HUES48 (cell line): ENCODE measurements around the gene HDAC4.

Experiments
- H3K27ac ChIP-seq: one replicate; pipeline ENCODE4 v1.7.0; 2013; ENCODE audit warnings: low read depth, low read length, inconsistent platforms
- H3K27me3 ChIP-seq: 2 replicates; pipeline ENCODE4 v1.6.1; 2013; ENCODE audit warnings: mild to moderate bottlenecking, low read length; ENCODE audit not compliant: control insufficient read depth, insufficient read depth
- H3K36me3 ChIP-seq: 2 replicates; pipeline ENCODE4 v1.6.1; 2013; ENCODE audit warnings: low read length; ENCODE audit not compliant: control insufficient read depth, insufficient read depth
- H3K4me1 ChIP-seq: 2 replicates; pipeline ENCODE4 v1.6.1; 2013; ENCODE audit warnings: mild to moderate bottlenecking, low read length; ENCODE audit not compliant: control insufficient read depth, insufficient read depth
- H3K4me3 ChIP-seq: 2 replicates; pipeline ENCODE4 v1.5.1; 2013; ENCODE audit warnings: mild to moderate bottlenecking, low read depth, low read length
- H3K9ac ChIP-seq: 2 replicates; pipeline ENCODE4 v1.6.1; 2013; ENCODE audit warnings: mild to moderate bottlenecking, low read depth, low read length, moderate library complexity
- H3K9me3 ChIP-seq: 2 replicates; pipeline ENCODE4 v1.6.1; 2013; ENCODE audit warnings: low read length; ENCODE audit not compliant: control insufficient read depth, insufficient read depth

HDAC4 gene

DNA sequence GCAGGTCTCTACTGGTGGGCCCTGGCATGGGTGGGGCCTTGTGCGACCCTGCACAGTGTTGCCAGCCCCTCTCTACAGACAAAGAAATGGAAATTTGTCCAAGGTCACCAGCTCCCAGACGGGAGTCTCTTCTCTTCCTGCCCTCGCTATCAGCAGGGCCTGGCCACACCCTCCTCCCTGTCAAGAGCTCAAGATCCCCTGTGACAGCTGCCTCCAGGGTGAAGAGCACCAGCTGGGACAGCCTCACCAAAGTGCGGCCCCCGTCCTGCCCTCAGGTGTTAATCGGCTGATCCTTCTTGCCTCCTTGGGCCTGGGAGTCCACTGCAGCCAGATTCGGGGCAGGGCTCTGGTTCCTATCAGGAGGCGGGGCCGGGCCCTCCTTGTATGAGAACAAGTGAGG lies 293.9 kb downstream of the HDAC4 start:
- H3K27ac ChIP-seq = no peak overlapping the region
- no peaks in the 10 kb centered on the region for H3K9me3 ChIP-seq
- H3K36me3 ChIP-seq = peaks cover 42% of the 10 kb centered on the region
- no peak overlapping the region for H3K4me3 ChIP-seq
- H3K9ac ChIP-seq = no peak overlapping the region
- H3K27me3 ChIP-seq = no peaks in the 10 kb centered on the region
- H3K4me1 ChIP-seq = no peaks in the 10 kb centered on the region

- Histone ChIP-seq H3K27me3 (no peaks in the 10 kb centered on the region), H3K36me3 (peaks cover 41% of the 10 kb centered on the region), H3K9me3 (no peaks in the 10 kb centered on the region), H3K4me3 (no peak overlapping the region), H3K4me1 (no peaks in the 10 kb centered on the region), H3K27ac (no peak overlapping the region), H3K9ac (no peak overlapping the region)
Measured at GRCh38 chr2:239106314-239106908, 294.4 kb downstream of the HDAC4 start.

DNA sequence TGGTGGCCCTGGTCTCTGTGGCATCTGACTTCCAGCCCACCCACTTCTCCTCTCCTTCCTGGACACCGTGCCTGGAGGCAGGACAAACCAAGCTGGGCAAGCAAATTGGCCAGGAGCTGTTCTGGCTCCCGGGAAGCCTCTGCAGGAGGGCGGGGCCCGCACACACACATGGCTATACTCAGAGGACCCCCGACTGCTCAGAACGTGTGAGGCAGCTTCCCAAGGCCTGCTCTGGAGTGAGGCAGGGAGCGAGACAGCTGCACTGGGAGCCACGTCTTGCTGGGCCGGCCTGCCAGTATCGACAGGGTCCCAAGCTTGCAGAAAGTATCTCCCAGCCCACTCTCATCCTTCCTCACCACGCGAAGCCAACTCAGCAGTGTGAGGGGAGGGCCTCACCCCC lies 295.6 kb downstream of the HDAC4 start:
- Histone ChIP-seq H3K4me1 (no peaks in the 10 kb centered on the region), H3K36me3 (peaks cover 39% of the 10 kb centered on the region), H3K27ac (no peak overlapping the region), H3K27me3 (no peaks in the 10 kb centered on the region), H3K9ac (no peak overlapping the region), H3K9me3 (no peaks in the 10 kb centered on the region), H3K4me3 (no peak overlapping the region)

- H3K36me3 ChIP-seq = peaks cover 39% of the 10 kb centered on the region
- H3K27me3 ChIP-seq = no peaks in the 10 kb centered on the region
- no peak overlapping the region for H3K9ac ChIP-seq
- H3K4me1 ChIP-seq = no peaks in the 10 kb centered on the region
- no peak overlapping the region for H3K4me3 ChIP-seq
- H3K9me3 ChIP-seq = no peaks in the 10 kb centered on the region
- H3K27ac ChIP-seq = no peak overlapping the region
Measured at GRCh38 chr2:239104800-239105199, 296.0 kb downstream of the HDAC4 start.

DNA sequence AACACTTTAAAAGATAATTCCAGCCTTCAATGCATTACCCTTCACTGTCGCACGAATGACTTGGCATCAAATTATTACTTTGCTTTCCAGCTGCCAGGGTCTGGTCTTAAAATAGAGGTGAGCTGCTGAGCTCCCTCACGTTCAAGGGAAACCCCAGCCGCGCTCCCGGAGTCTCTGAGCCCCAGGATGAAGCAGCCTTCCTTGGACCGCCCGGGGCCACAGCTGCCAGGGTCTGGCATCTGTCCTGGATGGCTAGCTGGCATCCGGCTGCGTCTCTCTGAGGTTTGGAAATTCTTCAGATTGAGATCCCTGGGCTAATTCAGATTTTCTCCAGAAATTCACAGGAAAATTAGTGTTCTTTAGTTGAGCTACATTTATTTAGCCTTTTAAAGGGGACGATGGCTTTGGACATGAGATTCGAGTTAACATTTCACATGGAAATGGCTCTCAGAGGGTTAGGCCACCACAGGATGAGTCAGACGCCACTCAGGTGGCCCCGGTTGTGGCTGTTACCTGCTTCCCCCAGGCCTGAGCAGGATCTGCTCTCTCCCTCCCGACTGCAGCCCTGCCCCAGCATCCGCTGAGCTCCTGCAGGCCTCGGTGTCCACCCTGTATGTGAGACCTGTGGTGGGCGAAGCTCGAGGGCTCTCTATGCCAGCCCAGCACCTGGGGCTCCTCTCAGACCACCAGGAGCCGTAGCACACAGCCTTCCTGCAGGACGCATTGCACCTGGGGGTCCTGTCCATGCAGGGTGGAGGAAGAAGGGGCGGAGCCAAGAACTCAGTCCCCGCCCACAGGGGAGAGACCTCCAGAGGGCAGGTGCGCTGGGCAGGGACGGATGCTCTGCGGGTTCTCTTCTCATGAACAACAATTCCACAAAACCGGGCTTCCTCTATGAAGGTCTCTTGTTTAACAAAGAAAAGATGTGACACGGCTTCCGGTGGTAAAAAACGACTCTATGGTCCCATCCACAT lies 297.4 kb downstream of the HDAC4 start:
- Histone ChIP-seq H3K9ac (no peak overlapping the region), H3K36me3 (peaks cover 32% of the 10 kb centered on the region), H3K27ac (no peak overlapping the region), H3K27me3 (no peaks in the 10 kb centered on the region), H3K4me1 (no peaks in the 10 kb centered on the region), H3K9me3 (no peaks in the 10 kb centered on the region), H3K4me3 (no peak overlapping the region)

DNA sequence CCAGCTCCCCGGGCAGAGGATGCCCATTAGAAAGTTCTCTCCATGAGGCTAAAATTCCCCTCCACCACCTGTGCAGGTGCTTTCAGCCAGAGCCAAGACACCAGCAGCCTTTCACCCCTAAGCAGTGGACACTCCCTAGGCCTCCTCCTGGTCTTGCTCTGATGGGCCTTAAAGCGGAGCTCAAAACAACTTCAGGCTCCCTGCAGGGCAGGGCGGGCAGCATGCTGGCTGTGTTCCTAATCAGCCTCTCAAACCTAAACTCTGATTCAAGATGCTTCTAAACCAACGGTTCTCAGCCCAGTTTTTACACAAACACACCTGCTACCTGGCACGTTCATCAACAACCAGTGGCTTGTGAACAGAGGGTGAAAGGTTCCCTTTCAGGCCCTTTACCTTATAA lies 298.6 kb downstream of the HDAC4 start:
- H3K27ac ChIP-seq = no peak overlapping the region
- H3K27me3 ChIP-seq = no peaks in the 10 kb centered on the region
- H3K9ac ChIP-seq = no peak overlapping the region
- peaks cover 36% of the 10 kb centered on the region for H3K36me3 ChIP-seq
- no peaks in the 10 kb centered on the region for H3K9me3 ChIP-seq
- no peaks in the 10 kb centered on the region for H3K4me1 ChIP-seq
- no peak overlapping the region for H3K4me3 ChIP-seq

GRCh38 chr2:239101807-239102206 lies 299.0 kb downstream of the HDAC4 start:
- Histone ChIP-seq H3K36me3 (peaks cover 36% of the 10 kb centered on the region), H3K27ac (no peak overlapping the region), H3K27me3 (no peaks in the 10 kb centered on the region), H3K4me1 (no peaks in the 10 kb centered on the region), H3K9me3 (no peaks in the 10 kb centered on the region), H3K9ac (no peak overlapping the region), H3K4me3 (no peak overlapping the region)

- Histone ChIP-seq H3K27ac (no peak overlapping the region), H3K9ac (no peak overlapping the region), H3K9me3 (no peaks in the 10 kb centered on the region), H3K4me3 (no peak overlapping the region), H3K4me1 (no peaks in the 10 kb centered on the region), H3K36me3 (peaks cover 36% of the 10 kb centered on the region), H3K27me3 (no peaks in the 10 kb centered on the region)
Measured at GRCh38 chr2:239101071-239101470, 299.7 kb downstream of the HDAC4 start.

DNA sequence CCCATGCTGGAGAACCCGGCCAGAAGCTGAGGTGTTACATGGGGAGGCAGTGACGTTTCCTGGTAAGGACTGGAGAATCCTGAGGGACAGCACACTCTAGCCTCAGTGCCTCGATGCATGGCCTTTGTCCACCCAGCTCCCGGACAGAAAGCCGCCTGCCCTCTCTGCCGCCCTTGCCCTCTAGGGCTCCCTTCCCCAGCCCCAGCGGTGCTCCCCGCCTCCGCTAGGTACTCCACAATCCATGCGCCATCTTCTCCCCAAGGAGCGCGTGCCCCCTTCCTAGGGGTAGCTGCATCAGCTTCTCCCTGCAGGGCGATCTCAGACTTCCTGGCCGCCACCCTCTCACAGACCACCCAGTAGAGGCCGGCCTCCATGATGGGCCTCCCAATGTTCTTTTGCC lies 301.3 kb downstream of the HDAC4 start:
- Histone ChIP-seq H3K4me3 (no peak overlapping the region), H3K4me1 (no peaks in the 10 kb centered on the region), H3K9ac (no peak overlapping the region), H3K27ac (no peak overlapping the region), H3K27me3 (no peaks in the 10 kb centered on the region), H3K36me3 (peaks cover 30% of the 10 kb centered on the region), H3K9me3 (no peaks in the 10 kb centered on the region)

DNA sequence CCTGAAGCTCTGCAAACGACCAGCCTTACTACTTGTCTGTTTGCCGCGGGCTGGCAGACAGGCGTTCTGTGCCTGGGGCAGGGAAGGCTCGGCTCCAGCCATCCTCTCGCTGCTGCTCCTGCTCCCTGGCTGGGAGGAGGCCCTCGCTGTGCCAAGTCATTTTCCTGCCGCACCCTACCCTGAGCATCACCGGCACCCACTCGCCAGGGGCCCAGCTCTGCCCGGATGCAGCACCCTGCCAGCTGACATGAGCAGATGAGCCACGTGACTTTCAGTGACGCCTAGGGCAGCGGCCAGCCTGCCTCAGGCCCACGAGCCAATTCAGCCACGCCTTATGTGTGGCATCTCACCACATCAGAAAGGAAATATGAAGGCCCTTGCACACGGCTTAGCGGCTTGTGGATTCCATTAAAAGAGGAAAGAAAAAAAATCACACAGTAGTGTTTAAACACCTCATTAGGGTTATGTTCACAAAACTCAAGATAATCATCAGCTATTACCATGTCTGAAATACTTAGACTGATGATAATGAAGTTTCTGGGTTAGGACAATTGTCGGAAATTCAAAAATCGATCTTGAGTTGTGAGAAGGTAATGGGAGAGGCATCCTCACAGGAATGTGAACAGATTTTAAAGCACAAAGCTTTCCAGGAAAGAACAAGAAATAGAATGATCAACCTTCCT lies 302.4 kb downstream of the HDAC4 start:
- H3K36me3 ChIP-seq = peaks cover 30% of the 10 kb centered on the region
- H3K27ac ChIP-seq = no peak overlapping the region
- H3K27me3 ChIP-seq = no peaks in the 10 kb centered on the region
- no peak overlapping the region for H3K4me3 ChIP-seq
- H3K4me1 ChIP-seq = no peaks in the 10 kb centered on the region
- H3K9ac ChIP-seq = no peak overlapping the region
- no peaks in the 10 kb centered on the region for H3K9me3 ChIP-seq

- Histone ChIP-seq H3K36me3 (peaks cover 23% of the 10 kb centered on the region), H3K9me3 (no peaks in the 10 kb centered on the region), H3K27me3 (no peaks in the 10 kb centered on the region), H3K9ac (no peak overlapping the region), H3K27ac (no peak overlapping the region), H3K4me3 (no peak overlapping the region), H3K4me1 (no peaks in the 10 kb centered on the region)
Measured at GRCh38 chr2:239097428-239097696, 303.5 kb downstream of the HDAC4 start.
